OCI-LY1 (cell line): Measurements from ENCODE around the gene ERG28.

Source experiments
- H2AFZ ChIP-seq: fragments of 200-600 bp; sonication (generic), shearing (Covaris generic); 2 replicates; pipeline ENCODE4 v1.6.0; 2014; ENCODE audit warnings: antibody characterized with exemption, mild to moderate bottlenecking, low read length
- H3F3A ChIP-seq: fragments of 200-600 bp; sonication (generic), shearing (Covaris generic); 2 replicates; pipeline ENCODE4 v1.6.0; 2014; ENCODE audit warnings: mild to moderate bottlenecking, antibody characterized with exemption, low read length, moderate library complexity; ENCODE audit not compliant: insufficient read depth
- H3K27ac ChIP-seq: fragments of 200-600 bp; sonication (generic); 2 replicates; pipeline ENCODE4 v1.5.1; 2014; ENCODE audit warnings: low read length, mixed run types, mild to moderate bottlenecking, low read depth; ENCODE audit not compliant: poor library complexity, severe bottlenecking
- H3K27me3 ChIP-seq: fragments of 200-600 bp; sonication (generic); 2 replicates; pipeline ENCODE4 v1.6.0; 2014; ENCODE audit warnings: antibody characterized with exemption, mild to moderate bottlenecking, low read length, moderate library complexity; ENCODE audit not compliant: insufficient read depth
- H3K36me3 ChIP-seq: fragments of 200-600 bp; sonication (generic); 2 replicates; pipeline ENCODE4 v1.6.1; 2014; ENCODE audit warnings: mild to moderate bottlenecking, antibody characterized with exemption, low read length, moderate library complexity, mixed read lengths; ENCODE audit not compliant: insufficient read depth
- H3K4me1 ChIP-seq: fragments of 200-600 bp; sonication (generic); 2 replicates; pipeline ENCODE4 v1.5.1; 2014; ENCODE audit warnings: mild to moderate bottlenecking, low read length, moderate library complexity; ENCODE audit not compliant: insufficient read depth, severe bottlenecking
- H3K4me2 ChIP-seq: fragments of 200-600 bp; sonication (generic), shearing (Covaris generic); 2 replicates; pipeline ENCODE4 v1.6.1; 2014; ENCODE audit warnings: low read length
- H3K4me3 ChIP-seq: fragments of 200-600 bp; sonication (generic); 2 replicates; pipeline ENCODE4 v1.5.1; 2014; ENCODE audit warnings: low read length, low read depth, mild to moderate bottlenecking, mixed read lengths; ENCODE audit not compliant: poor library complexity, severe bottlenecking
- H3K79me2 ChIP-seq: fragments of 200-600 bp; shearing (Covaris generic); 2 replicates; pipeline ENCODE4 v1.6.1; 2016; ENCODE audit warnings: mixed run types, low read length, mixed read lengths; ENCODE audit not compliant: insufficient read depth
- H3K9ac ChIP-seq: fragments of 200-600 bp; sonication (generic), shearing (Covaris generic); 2 replicates; pipeline ENCODE4 v1.6.1; 2014; ENCODE audit warnings: mild to moderate bottlenecking, low read length, mixed read lengths
- H3K9me2 ChIP-seq: fragments of 200-600 bp; sonication (generic), shearing (Covaris generic); 2 replicates; pipeline ENCODE4 v1.6.1; 2014; ENCODE audit warnings: low read depth, mild to moderate bottlenecking, low read length, mixed read lengths
- H3K9me3 ChIP-seq: fragments of 200-600 bp; shearing (Covaris generic); 2 replicates; pipeline ENCODE4 v1.6.1; 2014; ENCODE audit warnings: low read length, mixed read lengths
- H4K20me1 ChIP-seq: fragments of 200-600 bp; sonication (generic), shearing (Covaris generic); 2 replicates; pipeline ENCODE4 v1.6.0; 2016; ENCODE audit warnings: mild to moderate bottlenecking, low read length; ENCODE audit not compliant: insufficient read depth
- EZH2 ChIP-seq: fragments of 200-600 bp; sonication (generic), shearing (Covaris generic); IDR thresholded peaks from 2 replicates; pipeline ENCODE4 v1.8.0; 2017; ENCODE audit warnings: borderline replicate concordance, mixed run types, mild to moderate bottlenecking, antibody characterized with exemption, low read length, moderate library complexity, mixed read lengths
- TF ChIP-seq, protein P1 (sequence below): fragments of 200-600 bp; sonication (generic), shearing (Covaris generic); IDR thresholded peaks from 2 replicates; pipeline ENCODE4 v1.5.1; 2017; ENCODE audit warnings: mild to moderate bottlenecking, antibody characterized with exemption, low read length, moderate library complexity, mixed read lengths

The ERG28 gene

DNA sequence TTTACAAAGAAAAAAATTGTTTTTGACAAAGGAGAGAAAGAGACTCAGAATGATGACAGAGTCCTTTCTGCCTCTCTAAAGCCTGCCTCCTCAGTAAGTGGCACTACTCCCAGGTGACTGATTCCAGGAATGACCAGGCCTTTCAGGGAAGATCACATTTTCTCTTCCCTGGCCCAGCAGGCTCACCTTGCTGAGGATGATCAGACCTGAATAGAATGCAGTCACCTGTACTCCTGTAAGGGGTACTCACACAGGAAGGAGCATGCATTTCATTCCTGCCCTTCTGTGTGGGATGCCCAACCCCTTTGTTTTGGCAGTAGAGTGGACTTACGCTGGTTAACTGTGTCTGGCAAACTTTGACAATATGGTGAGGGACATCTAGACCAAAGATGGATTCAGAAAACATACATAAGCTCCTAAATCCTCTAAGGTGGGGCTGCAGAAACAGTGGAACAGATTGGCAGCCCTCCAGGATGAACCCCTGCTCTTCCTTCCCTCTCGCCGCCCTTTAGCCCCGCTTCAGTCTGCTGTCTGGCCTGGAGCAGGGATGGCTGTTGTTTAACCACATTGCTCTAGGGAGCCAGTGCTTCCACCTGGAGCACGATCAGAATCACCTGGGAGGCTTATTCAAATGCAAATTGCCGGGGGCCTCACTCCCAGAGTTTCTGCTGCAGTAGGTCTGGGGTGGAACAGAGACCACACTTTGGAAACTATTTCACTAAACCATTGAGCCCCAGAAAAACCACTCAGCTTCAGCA is 29.8 kb downstream of the ERG28 start:
- H3K4me2 ChIP-seq: no peak overlapping the region
- peaks cover 12% of the 10 kb centered on the region for H3K27me3 ChIP-seq
- no peak overlapping the region for H3K9ac ChIP-seq
- no peak overlapping the region for H2AFZ ChIP-seq
- no peaks in the 10 kb centered on the region for H4K20me1 ChIP-seq
- no peak overlapping the region for H3K4me3 ChIP-seq
- TF ChIP-seq, protein P1, sequence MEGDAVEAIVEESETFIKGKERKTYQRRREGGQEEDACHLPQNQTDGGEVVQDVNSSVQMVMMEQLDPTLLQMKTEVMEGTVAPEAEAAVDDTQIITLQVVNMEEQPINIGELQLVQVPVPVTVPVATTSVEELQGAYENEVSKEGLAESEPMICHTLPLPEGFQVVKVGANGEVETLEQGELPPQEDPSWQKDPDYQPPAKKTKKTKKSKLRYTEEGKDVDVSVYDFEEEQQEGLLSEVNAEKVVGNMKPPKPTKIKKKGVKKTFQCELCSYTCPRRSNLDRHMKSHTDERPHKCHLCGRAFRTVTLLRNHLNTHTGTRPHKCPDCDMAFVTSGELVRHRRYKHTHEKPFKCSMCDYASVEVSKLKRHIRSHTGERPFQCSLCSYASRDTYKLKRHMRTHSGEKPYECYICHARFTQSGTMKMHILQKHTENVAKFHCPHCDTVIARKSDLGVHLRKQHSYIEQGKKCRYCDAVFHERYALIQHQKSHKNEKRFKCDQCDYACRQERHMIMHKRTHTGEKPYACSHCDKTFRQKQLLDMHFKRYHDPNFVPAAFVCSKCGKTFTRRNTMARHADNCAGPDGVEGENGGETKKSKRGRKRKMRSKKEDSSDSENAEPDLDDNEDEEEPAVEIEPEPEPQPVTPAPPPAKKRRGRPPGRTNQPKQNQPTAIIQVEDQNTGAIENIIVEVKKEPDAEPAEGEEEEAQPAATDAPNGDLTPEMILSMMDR: no peak
- no peak for TF ChIP-seq EZH2
- no peaks in the 10 kb centered on the region for H3K4me1 ChIP-seq
- no peaks in the 10 kb centered on the region for H3F3A ChIP-seq
- no peaks in the 10 kb centered on the region for H3K79me2 ChIP-seq
- H3K9me3 ChIP-seq: no peaks in the 10 kb centered on the region
- no peaks in the 10 kb centered on the region for H3K9me2 ChIP-seq
- H3K27ac ChIP-seq: no peak overlapping the region
- H3K36me3 ChIP-seq: no peaks in the 10 kb centered on the region

DNA sequence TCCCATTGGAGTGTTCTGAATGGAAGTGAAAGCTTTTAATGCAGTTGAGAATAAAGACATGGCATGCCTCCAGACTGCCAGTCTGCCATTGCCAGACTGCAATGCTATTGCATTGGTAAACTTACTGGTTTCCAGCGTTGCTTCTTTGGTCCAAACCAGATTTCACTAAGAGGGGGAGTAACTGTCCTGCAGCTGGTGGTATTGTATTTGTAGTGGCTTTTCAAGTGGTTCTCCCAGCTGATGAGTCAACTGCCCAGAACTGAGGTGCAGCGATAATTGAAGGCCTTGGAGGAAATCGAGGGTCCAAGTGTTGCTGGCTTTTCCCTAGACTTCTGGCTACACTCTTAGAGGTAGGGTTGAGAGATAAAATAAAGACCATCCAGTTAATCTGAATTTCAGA is 31.9 kb downstream of the ERG28 start:
- no peak overlapping the region for H3K27ac ChIP-seq
- H3K36me3 ChIP-seq: no peaks in the 10 kb centered on the region
- no peaks in the 10 kb centered on the region for H4K20me1 ChIP-seq
- no peaks in the 10 kb centered on the region for H3F3A ChIP-seq
- H3K9ac ChIP-seq: no peak overlapping the region
- no peaks in the 10 kb centered on the region for H3K9me2 ChIP-seq
- no peak overlapping the region for H3K4me2 ChIP-seq
- peaks cover 3% of the 10 kb centered on the region for H3K4me1 ChIP-seq
- H3K79me2 ChIP-seq: no peaks in the 10 kb centered on the region
- peaks cover 12% of the 10 kb centered on the region for H3K27me3 ChIP-seq
- H3K4me3 ChIP-seq: no peak overlapping the region
- no peak overlapping the region for H2AFZ ChIP-seq
- H3K9me3 ChIP-seq: no peaks in the 10 kb centered on the region
- no peak for TF ChIP-seq EZH2
- TF ChIP-seq, protein P1: no peak

DNA sequence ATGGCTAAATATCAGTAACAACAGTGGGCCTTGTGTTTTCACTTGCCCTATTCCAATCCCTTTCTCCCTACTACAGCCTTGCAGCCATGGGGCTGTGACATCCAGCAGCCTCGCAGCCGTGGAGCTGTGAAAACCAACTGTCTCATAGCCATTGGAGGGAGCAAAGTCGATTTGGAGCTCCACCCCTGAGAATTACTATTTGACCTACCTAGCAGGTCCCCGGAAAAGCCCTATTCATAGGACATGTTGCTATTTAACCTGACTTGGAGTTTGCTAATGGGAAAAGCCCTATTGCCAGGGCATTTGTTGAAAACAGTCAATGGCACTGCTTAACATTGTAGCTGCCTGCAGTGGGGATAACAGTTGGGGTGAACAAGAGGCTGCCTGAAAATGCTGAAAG is 33.3 kb downstream of the ERG28 start:
- TF ChIP-seq, protein P1: no peak
- no peak for TF ChIP-seq EZH2
- no peak overlapping the region for H3K9ac ChIP-seq
- no peaks in the 10 kb centered on the region for H3K9me2 ChIP-seq
- H3K4me2 ChIP-seq: no peak overlapping the region
- H3K27me3 ChIP-seq: peaks cover 2% of the 10 kb centered on the region
- H3K9me3 ChIP-seq: no peaks in the 10 kb centered on the region
- H4K20me1 ChIP-seq: no peaks in the 10 kb centered on the region
- H3F3A ChIP-seq: no peaks in the 10 kb centered on the region
- peaks cover 3% of the 10 kb centered on the region for H3K4me1 ChIP-seq
- no peaks in the 10 kb centered on the region for H3K79me2 ChIP-seq
- no peak overlapping the region for H3K4me3 ChIP-seq
- H3K27ac ChIP-seq: no peak overlapping the region
- H2AFZ ChIP-seq: no peak overlapping the region
- no peaks in the 10 kb centered on the region for H3K36me3 ChIP-seq
